ENCODE measurements around the gene ZNF229.
A peak's percentile ranks its signal among the peaks of the same experiment; 100 is the strongest.
"Not testable (repeated sequence)": the region's sequence is repeated elsewhere in the genome, so short reads cannot be mapped to it uniquely, and the experiment has no call there.

ZNF229 gene

DNA sequence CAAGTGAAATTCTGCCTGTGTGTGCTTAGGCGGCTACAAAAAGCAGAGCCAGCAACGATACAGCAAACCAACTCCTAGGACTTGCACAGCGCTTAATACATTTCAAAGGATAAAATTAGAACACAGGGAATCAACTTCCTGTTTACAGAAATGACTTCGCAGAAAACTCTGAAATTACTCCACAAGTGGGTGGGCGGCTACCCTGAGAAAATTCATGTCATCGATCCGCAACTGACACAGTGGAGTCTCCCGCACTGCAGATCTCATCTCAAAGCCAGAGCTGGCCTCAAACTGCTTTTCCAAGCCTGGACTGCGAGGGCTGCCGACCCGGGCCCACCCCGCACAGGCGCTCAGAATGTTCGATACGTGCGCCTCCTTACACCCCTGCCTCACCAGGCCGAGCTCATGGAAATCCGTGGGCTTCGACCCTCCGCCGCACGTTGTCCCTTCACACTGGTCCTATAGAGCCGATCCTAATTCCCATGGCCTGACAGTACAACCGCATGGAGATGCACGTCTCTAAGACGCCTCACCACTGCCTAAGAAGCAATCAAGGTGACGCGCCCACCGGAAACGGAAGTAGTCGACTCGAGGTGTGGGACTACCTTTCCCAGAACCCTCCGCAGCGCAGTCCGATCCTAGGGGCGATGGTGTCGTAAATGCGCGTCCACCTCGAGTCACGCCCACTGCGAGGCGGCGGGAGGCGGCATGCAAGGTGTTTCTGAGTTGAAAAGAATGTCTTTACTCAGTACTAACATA is at the start of gene ZNF229:
TSS of gene ZNF229 (minus strand) at position 557 of the 759 bp plus-strand sequence. CDS start 5,625 bp downstream, outside the sequence.
- FAIRE-seq, result peak; percentile 13
- DNase-seq (ENCODE audit: low spot score), result no peak

DNA sequence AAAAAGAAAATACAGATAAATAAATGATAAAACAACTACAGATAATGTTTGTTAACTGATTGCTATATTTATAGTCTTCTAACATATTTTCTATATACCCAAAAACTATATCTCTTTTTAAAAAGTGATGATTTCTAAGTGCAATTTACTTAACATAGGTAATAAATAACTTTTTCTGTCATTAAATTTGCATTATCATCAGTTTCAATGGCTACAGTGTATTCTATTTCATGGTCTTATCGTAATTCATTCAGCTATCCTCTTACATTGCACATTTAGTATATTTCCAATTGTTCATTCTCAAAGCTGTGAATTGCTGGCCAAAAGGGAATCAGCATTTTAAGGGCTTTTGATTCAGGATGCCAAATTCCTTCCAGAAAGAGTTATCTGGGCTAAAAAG is 48.4 kb upstream of the ZNF229 start:
- FAIRE-seq (no peak), DNase-seq (ENCODE audit: low spot score) (no peak)

- FAIRE-seq (no peak), DNase-seq (ENCODE audit: low spot score) (no peak)
Observed at GRCh38 chr19:44476559-44477408, 28.5 kb upstream of the ZNF229 start.

DNA sequence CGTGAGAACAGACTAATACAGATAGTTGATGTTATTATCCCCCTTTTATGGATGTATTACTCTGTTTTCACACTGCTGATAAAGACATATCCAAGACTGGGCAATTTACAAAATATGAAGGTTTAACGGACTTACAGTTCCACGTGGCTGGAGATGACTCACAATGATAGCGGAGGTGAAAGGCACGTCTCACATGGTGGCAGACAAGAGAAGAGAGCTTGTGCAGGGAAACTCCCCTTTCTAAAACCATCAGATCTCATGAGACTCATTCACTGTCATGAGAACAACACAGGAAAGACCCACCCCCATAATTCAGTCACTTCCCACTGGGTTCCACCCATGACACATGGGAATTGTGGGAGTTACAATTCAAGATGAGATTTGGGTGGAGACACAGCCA is 20.5 kb upstream of the ZNF229 start:
- DNase-seq (ENCODE audit: low spot score); FAIRE-seq: not testable (repeated sequence)

DNA sequence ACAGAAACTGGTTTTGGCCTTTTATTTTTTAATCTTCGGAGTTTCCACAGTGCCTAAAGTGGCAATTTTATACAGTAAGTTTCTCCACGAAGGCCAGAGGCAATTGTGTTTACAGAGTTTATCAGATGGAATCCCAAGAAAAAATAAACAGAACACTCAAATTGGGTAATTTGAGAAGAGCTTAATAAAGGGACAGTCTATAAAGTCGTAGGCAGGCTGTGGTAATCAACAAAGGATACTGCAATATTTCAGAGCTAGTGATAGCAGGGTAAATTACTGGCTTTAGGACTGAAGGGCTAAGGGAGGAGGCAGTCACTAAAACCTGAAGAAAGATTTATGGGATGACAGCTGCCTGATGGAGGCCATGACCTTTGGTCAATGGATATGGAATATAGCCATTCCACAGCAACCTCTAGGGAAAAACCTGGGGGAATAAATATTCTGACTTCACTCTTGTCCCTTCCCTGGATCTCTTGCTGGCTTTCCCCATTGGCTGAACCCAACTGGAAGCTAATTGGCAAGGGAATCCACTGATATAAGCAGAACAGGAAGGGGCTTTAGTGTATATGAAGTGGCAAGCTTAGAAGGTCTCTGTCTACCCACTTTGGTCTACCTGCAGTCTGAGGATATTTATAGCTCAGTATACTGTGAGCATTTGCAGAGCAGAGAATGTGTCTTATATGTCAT is 14.5 kb upstream of the ZNF229 start:
- FAIRE-seq; DNase-seq (ENCODE audit: low spot score): not testable (repeated sequence)

- not testable (repeated sequence) for FAIRE-seq; DNase-seq (ENCODE audit: low spot score)
Observed at GRCh38 chr19:44456016-44456415, 7.7 kb upstream of the ZNF229 start.

DNA sequence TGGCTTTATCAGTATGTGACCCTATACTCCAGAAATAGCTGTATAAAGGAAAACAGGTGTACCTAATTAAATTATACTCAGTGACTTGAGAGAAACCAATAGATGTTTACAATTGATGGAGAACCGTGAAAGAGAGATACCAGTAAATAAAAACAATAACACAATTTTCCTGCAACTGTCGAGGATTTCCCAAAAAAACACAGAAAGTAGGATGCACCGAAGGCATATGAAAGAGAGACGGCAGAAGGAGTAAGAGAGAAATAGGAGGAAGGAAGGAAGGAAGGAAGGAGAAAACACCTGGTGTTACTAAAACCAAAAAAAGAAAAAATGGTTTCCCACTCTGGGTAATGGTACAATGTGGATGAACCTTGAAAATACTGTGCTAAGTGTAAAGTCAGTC is 6.8 kb upstream of the ZNF229 start:
- FAIRE-seq, result no peak
- no peak for DNase-seq (ENCODE audit: low spot score)

GRCh38 chr19:44452367-44452766 is 4.1 kb upstream of the ZNF229 start:
- no peak for FAIRE-seq
- DNase-seq (ENCODE audit: low spot score), result no peak

GRCh38 chr19:44451687-44452086 is 3.4 kb upstream of the ZNF229 start:
- FAIRE-seq (no peak), DNase-seq (ENCODE audit: low spot score) (no peak)

DNA sequence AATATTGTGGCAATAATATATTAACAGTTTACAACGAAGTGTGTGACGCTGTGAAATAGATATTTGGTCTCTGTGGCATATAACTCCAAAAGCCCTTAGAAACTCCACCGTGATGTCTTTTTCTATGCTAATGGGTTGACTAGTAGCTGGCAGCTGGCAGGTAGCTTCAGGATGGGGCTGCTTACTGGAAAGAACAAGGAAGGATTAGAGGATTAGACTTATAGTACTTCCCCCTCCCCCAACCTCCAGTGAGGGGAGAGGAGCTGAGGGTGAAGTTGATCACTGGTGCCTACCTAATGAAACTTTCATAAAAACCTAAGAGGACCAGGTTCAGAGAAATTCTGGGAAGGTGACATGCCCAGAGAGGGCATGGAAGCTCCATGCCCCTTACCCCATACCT is 9.8 kb downstream of the ZNF229 start:
- DNase-seq (ENCODE audit: low spot score) (no peak), FAIRE-seq (no peak)

DNA sequence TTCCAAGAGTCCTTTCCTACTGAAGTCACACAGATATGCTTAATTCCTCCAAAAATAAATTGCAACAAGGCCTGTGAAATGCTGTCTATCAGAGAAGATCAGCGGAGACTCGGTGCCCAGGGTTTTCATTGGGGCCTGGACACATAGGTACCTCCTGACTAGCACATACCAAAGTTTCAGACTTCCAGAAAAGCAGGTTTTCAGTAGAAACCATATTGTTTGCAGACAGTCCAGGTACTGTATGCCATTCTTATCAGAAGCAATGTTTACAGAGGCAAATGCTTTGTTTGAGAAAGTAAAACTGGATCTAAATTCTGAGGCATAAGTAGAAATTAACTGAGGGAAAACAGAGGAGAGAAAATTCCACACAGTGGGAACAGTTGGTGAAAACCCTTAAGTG is 12.8 kb downstream of the ZNF229 start:
- DNase-seq (ENCODE audit: low spot score), result no peak
- FAIRE-seq, result no peak

GRCh38 chr19:44430956-44431355 is 17.3 kb downstream of the ZNF229 start:
- FAIRE-seq, result no peak
- DNase-seq (ENCODE audit: low spot score), result peak; percentile 20

DNA sequence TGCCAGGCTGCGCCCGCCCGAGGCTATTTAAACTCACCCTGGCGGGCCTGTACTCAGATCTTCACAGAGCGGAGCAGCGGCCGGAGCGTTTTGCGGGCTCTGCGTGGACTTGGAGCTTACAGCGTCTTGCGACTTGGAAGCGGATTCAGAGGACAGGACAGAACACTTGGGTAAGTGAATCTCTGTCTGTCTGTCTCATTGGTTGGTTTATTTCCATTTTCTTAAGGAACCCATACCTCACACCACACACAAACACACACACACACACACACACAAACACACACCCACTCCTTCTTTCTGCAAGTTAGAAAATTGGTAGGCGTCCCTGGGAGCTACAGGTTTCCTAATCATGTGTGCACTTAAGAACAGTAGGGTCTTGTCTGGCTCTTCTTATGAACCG is 32.7 kb downstream of the ZNF229 start:
- not testable (repeated sequence) for DNase-seq (ENCODE audit: low spot score); FAIRE-seq

GRCh38 chr19:44401139-44402115 is 46.8 kb downstream of the ZNF229 start, which contains the start of gene ZNF285:
Gene ZNF285, minus strand, starts transcription at chr19:44401608. Its CDS starts 4,395 bp downstream, at chr19:44397213.
- FAIRE-seq, result peak; percentile 59
- peak; percentile 96 for DNase-seq (ENCODE audit: low spot score)

DNA sequence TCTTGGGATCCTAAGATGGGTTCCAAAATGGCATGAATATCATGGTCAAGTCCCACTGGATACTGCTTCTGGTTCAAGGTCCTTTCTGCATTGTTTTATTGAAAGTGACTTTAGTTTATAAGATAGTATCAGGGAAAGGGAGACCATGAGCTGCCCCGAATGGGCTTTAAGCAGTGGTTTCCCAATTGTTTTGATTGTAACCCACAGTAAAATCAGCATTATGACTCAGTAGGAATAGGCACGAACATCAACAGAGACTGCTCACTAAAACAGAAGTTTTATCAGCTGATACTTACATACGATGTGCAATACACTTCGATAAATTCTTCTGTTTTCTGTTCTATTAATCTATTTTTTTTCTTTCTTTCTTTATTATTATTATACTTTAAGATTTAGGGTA is 59.0 kb downstream of the ZNF229 start:
- FAIRE-seq; DNase-seq (ENCODE audit: low spot score): not testable (repeated sequence)

Measured in urothelium cell line (cell line).